ENCODE data around the gene LONP1.
"Not testable (repeated sequence)": the region's sequence is repeated elsewhere in the genome, so short reads cannot be mapped to it uniquely, and the experiment has no call there.

LONP1 gene

DNA sequence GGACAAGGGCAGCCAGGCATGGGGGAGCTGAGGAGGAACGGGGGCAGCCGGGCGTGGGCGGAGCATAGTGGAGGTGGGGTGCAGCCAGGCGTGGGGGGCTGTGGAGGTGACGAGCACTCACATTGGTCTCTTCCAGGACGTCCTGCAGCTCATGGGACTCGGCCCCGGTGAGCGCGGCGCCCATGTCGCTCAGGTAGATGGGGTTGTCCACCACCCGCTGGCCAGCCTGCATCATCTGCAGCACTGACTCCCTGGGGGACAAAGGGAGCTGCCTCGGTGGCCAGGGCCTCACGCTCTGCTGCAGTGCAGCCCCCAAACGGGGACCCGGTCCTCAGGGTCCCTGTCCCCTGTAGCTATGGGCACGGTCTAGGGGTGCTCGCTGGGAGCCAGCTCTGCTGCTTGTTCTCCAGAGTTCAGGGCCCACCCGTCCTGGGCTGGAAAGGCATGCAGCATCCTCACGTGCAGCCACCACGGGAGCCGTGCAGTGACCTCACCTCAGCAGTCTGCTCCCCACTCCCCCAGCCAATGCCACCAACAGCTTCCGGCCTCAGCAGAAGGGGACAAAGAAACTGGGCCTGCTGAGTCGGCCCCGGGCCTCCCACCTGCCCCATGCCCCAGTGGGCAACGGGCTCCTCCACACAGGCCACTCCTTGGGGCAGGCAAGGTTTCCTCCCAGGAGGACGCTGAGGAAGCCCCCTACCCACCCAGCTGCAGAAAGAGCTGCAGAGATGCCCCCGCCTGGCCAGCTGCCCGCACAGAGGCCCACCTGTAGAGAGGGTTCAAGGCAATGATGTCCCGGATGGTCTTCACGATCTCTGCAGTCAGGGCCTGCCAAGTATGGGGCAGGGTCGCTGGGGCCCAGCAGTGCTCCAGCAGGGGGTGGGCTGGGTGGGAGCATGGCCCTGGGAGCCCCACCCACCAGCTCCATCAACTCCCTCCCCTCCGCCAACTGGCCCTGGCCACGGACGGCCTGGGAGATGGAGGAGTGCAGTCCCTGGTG lies 12.1 kb downstream of the LONP1 start:
- DNase-seq = no peak

GRCh38 chr19:5706876-5707573 lies 12.9 kb downstream of the LONP1 start:
- no peak for DNase-seq

- DNase-seq = no peak
These were observed 14.4 kb downstream of the LONP1 start for GRCh38 chr19:5705552-5705951.

DNA sequence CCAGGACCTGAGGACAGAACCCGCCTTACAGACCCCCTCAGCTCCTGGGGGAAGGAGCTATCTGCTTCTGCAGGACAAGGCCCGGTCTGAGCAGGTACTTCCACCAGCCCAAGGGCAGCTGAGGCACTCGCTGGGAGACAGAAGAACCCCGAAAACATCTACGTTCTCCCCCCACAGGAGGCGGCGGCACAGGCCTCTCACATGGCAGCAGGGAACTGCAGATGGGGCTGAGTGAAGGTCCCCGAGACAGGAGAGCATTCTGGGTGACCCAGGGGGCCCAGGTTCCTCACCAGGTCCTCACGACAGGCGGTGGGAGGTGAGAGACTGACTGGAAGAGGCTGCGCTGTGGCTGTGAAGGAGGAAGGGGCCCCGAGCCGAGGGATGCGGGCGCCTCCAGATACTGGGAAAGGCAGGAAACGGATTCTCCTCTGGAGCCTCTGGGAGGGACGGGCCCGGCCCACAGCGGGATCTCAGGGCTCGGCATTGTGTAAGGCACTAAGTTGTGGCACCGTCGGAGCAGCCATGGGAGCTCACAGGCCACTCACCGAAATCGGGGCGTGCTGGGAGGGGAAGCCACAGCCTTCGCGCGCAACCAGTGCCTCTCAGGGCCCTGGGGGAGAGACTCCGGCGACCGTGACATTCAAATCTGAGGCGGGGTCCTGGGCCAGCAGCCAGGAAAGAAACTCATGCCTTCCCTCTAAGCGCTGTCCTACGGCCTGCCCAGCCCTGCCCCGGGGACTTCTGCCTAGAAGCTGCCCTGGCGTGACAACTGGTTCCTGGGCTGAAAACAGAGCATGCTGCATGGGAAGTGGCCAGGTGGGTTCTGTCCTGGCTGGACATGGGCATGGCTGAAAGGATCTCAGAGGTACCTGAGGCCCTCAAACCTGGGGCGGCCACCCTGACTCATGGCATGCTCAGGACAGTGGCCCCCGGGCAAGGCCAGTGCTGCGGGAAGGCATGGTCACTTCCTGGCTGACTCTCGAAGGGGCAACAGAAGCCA lies 15.8 kb downstream of the LONP1 start:
- DNase-seq = no peak

DNA sequence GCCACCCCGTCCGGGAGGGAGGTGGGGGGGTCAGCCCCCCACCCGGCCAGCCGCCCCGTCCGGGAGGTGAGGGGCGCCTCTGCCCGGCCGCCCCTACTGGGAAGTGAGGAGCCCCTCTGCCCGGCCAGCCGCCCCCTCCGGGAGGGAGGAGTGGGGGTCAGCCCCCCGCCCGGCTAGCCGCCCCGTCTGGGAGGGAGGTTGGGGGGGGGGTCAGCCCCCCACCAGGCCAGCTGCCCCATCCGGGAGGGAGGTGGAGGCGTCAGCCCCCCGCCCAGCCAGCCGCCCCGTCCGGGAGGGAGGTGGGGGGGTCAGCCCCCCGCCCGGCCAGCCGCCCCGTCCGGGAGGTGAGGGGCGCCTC lies 17.9 kb downstream of the LONP1 start:
- not testable (repeated sequence) for DNase-seq

- no peak for DNase-seq
These were observed 19.4 kb downstream of the LONP1 start for GRCh38 chr19:5700455-5701092.

GRCh38 chr19:5698635-5699422 lies 21.1 kb downstream of the LONP1 start:
- DNase-seq = no peak

DNA sequence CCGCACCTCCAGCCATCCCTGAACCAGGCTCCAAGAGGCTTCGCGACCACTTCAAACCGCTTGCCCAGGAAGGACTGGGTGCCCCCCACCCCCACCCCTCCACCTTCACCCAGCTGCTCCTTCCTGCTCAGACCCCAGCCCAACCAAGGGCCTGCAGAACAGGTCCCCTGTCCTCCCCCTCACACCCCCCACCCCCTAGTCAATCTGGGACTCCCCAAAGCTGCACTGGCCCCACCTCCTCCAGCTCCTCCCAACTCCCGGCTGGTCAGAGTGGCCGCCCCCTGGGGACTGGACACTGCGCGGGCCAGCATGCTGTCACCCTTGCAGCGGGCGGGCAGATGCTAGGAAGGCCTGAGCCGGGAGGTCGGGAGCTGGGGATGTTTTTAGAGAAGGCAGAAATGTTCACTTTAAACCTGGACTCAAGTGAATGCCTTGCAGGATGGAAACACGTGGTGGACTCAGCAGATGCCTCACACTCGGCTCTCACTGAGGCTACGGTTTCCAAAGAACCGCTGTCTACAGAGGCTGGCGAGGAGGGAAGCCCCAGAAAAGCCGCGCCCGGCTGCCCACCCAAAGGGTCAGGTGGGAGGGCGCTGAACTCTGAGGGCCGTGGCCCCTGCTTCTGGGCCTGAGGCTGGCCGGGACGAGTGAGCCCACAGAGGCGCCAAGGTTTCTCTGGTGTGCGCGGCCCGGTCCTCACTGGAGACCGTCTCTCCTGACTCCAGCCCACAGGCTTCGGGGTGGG lies 21.9 kb downstream of the LONP1 start:
- DNase-seq = no peak

DNA sequence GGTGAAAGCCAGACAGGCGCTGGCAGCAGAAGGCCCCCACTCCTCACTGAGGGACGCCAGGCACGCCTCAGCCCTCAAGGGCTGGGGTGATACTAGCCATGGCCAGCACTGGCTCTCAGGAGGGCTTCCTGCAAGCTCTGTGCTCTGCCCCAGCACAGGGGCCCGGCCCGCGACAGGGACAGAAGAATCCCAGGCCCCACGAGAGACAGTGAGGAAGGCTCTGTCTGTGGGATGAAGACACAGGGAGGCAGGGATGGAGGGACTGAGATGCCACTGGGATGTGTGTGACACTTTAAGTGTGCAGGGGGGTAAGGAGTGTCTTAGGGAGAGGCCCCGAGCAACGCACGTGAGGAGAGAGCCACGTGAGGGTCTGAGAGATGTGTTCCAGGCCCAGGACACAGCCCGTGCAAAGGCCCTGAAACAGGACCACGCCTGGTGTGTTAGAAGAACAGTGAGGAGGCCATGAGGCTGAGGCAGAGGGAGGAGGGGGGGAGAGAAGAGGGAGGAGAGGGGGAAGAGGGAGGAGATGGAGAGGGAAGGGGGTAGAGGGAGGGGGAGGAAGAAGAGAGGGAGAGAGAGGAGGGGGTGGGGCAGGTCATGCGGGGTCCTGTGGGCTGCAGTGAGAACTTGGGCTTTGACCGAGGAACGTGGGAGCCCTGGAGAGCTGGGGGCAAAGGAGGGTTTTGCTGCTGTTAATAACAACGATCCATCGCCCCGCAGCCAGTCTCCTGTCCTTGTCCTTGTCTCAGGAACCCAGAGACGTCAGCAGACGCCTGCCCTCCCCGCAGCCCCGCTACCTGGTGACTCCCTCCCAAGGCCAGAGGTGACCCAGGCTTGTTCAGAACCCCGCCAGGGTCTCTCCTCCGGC lies 22.7 kb downstream of the LONP1 start:
- no peak for DNase-seq

GRCh38 chr19:5696196-5697021 lies 23.5 kb downstream of the LONP1 start:
- DNase-seq = no peak

GRCh38 chr19:5695649-5696195 lies 24.2 kb downstream of the LONP1 start:
- no peak for DNase-seq

GRCh38 chr19:5694956-5695648 lies 24.8 kb downstream of the LONP1 start:
- DNase-seq = no peak

- DNase-seq = no peak
These were observed 25.6 kb downstream of the LONP1 start for GRCh38 chr19:5694167-5694955.

DNA sequence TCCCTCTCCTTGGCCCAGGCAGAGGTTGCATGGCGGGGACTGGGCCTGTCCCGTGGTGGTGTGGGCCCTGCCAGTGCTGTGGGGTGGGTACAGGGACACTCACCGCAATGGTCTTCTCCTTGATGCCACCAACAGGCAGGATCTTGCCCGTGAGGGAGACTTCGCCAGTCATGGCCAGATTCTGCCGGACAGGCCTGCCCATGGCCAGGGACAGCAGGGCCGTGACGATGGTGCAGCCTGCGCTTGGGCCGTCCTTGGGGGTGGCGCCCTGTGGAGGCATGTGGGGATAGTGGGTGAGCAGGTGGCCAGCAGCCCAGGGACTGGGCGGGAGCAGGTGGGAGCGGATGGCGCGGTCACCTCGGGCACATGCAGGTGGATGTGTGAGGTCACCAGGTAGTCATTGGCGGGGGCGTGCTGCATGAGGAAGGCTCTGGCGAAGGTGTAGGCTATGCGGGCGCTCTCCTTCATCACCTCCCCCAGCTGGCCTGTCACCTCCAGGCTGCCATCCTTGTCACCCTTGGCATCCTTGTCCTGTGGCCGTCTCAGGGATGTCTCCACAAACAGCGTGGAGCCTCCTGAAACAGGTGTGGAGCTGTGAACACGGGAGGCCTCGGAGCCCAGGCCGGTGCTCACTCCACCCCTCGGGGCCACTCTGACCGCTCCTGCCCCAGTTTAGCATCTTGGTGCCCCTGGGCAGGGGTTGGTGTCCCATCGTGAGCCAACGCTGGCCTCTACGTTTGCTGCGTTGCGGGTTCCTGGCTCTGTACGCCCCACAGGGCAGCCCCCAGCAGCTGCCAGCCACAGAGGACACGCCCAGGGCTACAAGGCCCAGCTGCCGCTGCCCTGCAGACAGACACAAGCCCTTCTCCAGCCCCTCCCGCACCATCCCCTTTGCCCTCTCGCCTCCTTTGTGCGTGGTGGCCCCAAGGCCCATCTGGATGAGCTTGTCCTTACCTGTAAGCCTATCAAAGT lies 26.5 kb downstream of the LONP1 start:
- no peak for DNase-seq

DNA sequence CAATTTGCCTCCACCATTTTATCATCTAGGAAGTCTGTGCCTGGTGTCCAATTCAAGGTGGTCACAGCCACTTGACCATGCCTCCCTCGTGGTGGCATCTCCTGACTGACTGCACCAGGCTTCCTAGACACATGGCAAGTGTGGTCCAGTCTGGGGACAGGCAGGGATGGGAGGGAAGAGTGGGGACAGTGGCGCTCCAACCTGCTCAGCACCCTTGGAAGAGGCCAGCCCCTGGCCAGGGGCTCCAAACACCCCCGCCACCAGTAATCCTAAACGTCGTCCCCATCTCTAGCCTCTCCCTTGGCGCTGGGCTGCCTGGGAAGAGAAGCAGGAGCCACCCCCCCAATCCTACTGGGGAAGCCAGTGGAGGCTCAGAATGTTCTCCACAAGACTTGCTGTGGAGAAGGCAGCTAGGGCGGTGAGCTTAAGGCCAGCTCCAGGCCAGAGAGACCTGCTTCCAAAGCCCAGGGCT lies 27.2 kb downstream of the LONP1 start:
- no peak for DNase-seq
